HCT116 (cell line): ENCODE results near the gene HSD17B13. TPM values are rescaled to one million over a fixed set of nuclear protein-coding genes. Genes with fewer than 3 reads are reported as not detected.

Experiments used
- ATAC-seq: fragments of 200-7000 bp; cut with Tn5 transposase; 2 replicates; pipeline ENCODE4 v1.9.1; 2020; ENCODE audit warnings: mild to moderate bottlenecking, moderate library complexity
- BruUV-seq: library from RNA; stranded (reverse); fragments of 400-500 nt; replicated peaks from 2 replicates; lab custom pipeline; 2021; lab: Mats Ljungman, UMichigan
- CTCF ChIA-PET: fragments of 300-600 bp; sonication (Branson Sonifier 250); formaldehyde crosslinking; loops from one replicate; lab custom pipeline; 2021; ENCODE audit warnings: antibody characterized with exemption; lab: Charles Lee
- POLR2A ChIA-PET: fragments of 300-600, 350-600 bp; sonication (Branson Sonifier 250); formaldehyde crosslinking; loops from one replicate; lab custom pipeline; 2021; ENCODE audit warnings: antibody characterized with exemption; lab: Charles Lee
- RAD21 ChIA-PET, 2 experiments: fragments of 300-600 bp; sonication (Branson Sonifier 250); formaldehyde crosslinking; loops; one replicate each; lab custom pipeline; 2023; ENCODE audit warnings: low total read pairs in 2 of 2; ENCODE audit not compliant: uncharacterized antibody in 2 of 2, unreplicated experiment in 2 of 2, low non-redundant PET in 1 of 2; lab: Charles Lee
- DNase-seq: peaks from one replicate; pipeline ENCODE4 v3.0.0-alpha.2; 2010; ENCODE audit warnings: low read depth, low spot score
- H2AFZ ChIP-seq: fragments of 200-600 bp; shearing (Covaris generic), sonication (generic); 2 replicates; pipeline ENCODE4 v1.6.1; 2017; ENCODE audit warnings: low read depth, mixed run types, mixed read lengths, antibody characterized with exemption, low read length; ENCODE audit not compliant: poor library complexity, severe bottlenecking
- H3K27ac ChIP-seq: 2 replicates; pipeline ENCODE4 v1.5.1; 2012; ENCODE audit warnings: low read depth, low read length
- H3K27me3 ChIP-seq: fragments of 200-600 bp; sonication (generic); 2 replicates; pipeline ENCODE4 v1.6.1; 2016; ENCODE audit warnings: mixed run types, low read length, mixed read lengths; ENCODE audit not compliant: insufficient read depth
- H3K36me3 ChIP-seq, 2 experiments: fragments of 200-500 bp in 1 of 2; fragments of 200-600 bp in 1 of 2; sonication (Bioruptor generic) in 1 of 2; sonication (generic) in 1 of 2; 2 replicates each; pipeline versions ENCODE4 v1.5.1 to v1.6.1; 2014 to 2016; ENCODE audit warnings: low read length in 2 of 2, inconsistent platforms in 1 of 2, mixed read lengths in 1 of 2, mixed run types in 1 of 2; ENCODE audit not compliant: insufficient read depth in 2 of 2, control insufficient read depth in 1 of 2
- H3K4me1 ChIP-seq, 2 experiments: fragments of 200-600 bp in 1 of 2; sonication (generic) in 1 of 2; 2 replicates each; pipeline versions ENCODE4 v1.5.1 to v1.6.1; 2012 to 2017; ENCODE audit warnings: low read length in 2 of 2, inconsistent platforms in 1 of 2, mild to moderate bottlenecking in 1 of 2, mixed read lengths in 1 of 2, mixed run types in 1 of 2, moderate library complexity in 1 of 2; ENCODE audit not compliant: insufficient read depth in 2 of 2, control insufficient read depth in 1 of 2
- H3K4me2 ChIP-seq: fragments of 200-600 bp; sonication (generic); 2 replicates; pipeline ENCODE4 v1.6.1; 2017; ENCODE audit warnings: mixed run types, low read length, mixed read lengths
- H3K4me3 ChIP-seq, 2 experiments: fragments of 200-600 bp in 1 of 2; sonication (generic) in 1 of 2; replicated peaks in 1 of 2; 2 replicates each; pipeline ENCODE4 v1.5.1; 2011 to 2016; ENCODE audit warnings: low read length in 2 of 2, control low read depth in 1 of 2, low read depth in 1 of 2, mild to moderate bottlenecking in 1 of 2, mixed read lengths in 1 of 2, mixed run types in 1 of 2
- H3K79me2 ChIP-seq: fragments of 200-600 bp; sonication (generic); 2 replicates; pipeline ENCODE4 v1.6.1; 2017; ENCODE audit warnings: mild to moderate bottlenecking, mixed run types, low read length, moderate library complexity, mixed read lengths; ENCODE audit not compliant: insufficient read depth
- H3K9ac ChIP-seq: fragments of 200-600 bp; sonication (generic); 2 replicates; pipeline ENCODE4 v1.6.1; 2016; ENCODE audit warnings: low read length, mixed read lengths
- H3K9me2 ChIP-seq: fragments of 200-600 bp; sonication (generic), shearing (Covaris generic); 2 replicates; pipeline ENCODE4 v1.6.1; 2017; ENCODE audit warnings: mixed run types, mild to moderate bottlenecking, moderate library complexity; ENCODE audit not compliant: insufficient read depth
- H3K9me3 ChIP-seq, 2 experiments: fragments of 200-500 bp in 1 of 2; fragments of 200-600 bp in 1 of 2; sonication (Bioruptor generic) in 1 of 2; sonication (generic) in 1 of 2; 2 replicates each; pipeline ENCODE4 v1.6.1; 2014 to 2017; ENCODE audit warnings: low read length in 2 of 2, mixed read lengths in 2 of 2, inconsistent platforms in 1 of 2, low read depth in 1 of 2, mild to moderate bottlenecking in 1 of 2, mixed run types in 1 of 2, moderate library complexity in 1 of 2; ENCODE audit not compliant: control insufficient read depth in 1 of 2, insufficient read depth in 1 of 2
- H4K20me1 ChIP-seq: fragments of 200-600 bp; sonication (generic), shearing (Covaris generic); 2 replicates; pipeline ENCODE4 v1.6.1; 2017; ENCODE audit warnings: mixed run types, mild to moderate bottlenecking, moderate library complexity; ENCODE audit not compliant: insufficient read depth
- ATF3 ChIP-seq: IDR thresholded peaks from 2 replicates; pipeline ENCODE4 v1.6.1; 2012
- EGR1 ChIP-seq: IDR thresholded peaks from 2 replicates; pipeline ENCODE4 v1.6.1; 2012; ENCODE audit warnings: low read depth
- EZH2phosphoT487 ChIP-seq: fragments of 200-600 bp; IDR thresholded peaks from 2 replicates; pipeline ENCODE4 v1.6.1; 2018; ENCODE audit warnings: antibody characterized with exemption, borderline replicate concordance
- POLR2AphosphoS5 ChIP-seq: IDR thresholded peaks from 2 replicates; pipeline ENCODE4 v1.6.1; 2011; ENCODE audit warnings: mild to moderate bottlenecking, low read depth, low read length, moderate library complexity
- RAD21 ChIP-seq: IDR thresholded peaks from 2 replicates; pipeline ENCODE4 v1.6.1; 2012; ENCODE audit warnings: low read depth, mild to moderate bottlenecking
- SP1 ChIP-seq: IDR thresholded peaks from 2 replicates; pipeline ENCODE4 v1.6.1; 2012; ENCODE audit warnings: low read depth
- YY1 ChIP-seq: IDR thresholded peaks from 2 replicates; pipeline ENCODE4 v1.6.1; 2011; ENCODE audit warnings: low read length, low read depth, moderate library complexity, mild to moderate bottlenecking; ENCODE audit not compliant: insufficient replicate concordance; ENCODE audit errors: extremely low read depth
- ZBTB33 ChIP-seq: IDR thresholded peaks from 2 replicates; pipeline ENCODE4 v1.6.1; 2011; ENCODE audit warnings: mild to moderate bottlenecking, low read length, moderate library complexity; ENCODE audit not compliant: insufficient replicate concordance; ENCODE audit errors: extremely low read depth
- ZNF274 ChIP-seq: fragments of 200-500 bp; sonication (Bioruptor generic); IDR thresholded peaks from 2 replicates; pipeline ENCODE4 v1.6.1; 2014; ENCODE audit warnings: mild to moderate bottlenecking, low read depth, low read length, inconsistent platforms
- intact Hi-C: fragments of 100-400 bp; cut with micrococcal nuclease; formaldehyde crosslinking; loops from 2 replicates; pipeline ENCODE4 v1.10.0; 2022
- total RNA-seq: library from RNA; stranded (reverse); gene quantifications from one replicate; pipeline ENCODE4 v1.2.1, GENCODE V29; 2021; ENCODE audit not compliant: unreplicated experiment
- TF ChIP-seq, protein P1 (sequence below), 3 experiments: fragments of 200-600 bp in 1 of 3; sonication (generic) in 1 of 3; IDR thresholded peaks in 2 of 3; conservative IDR thresholded peaks in 1 of 3; 2 replicates each; pipeline ENCODE4 v1.5.1; 2012 to 2017; ENCODE audit warnings: low read depth in 2 of 3, low read length in 2 of 3, antibody characterized with exemption in 1 of 3, borderline replicate concordance in 1 of 3, control low read depth in 1 of 3, mild to moderate bottlenecking in 1 of 3, mixed read lengths in 1 of 3, mixed run types in 1 of 3, moderate library complexity in 1 of 3; ENCODE audit not compliant: insufficient read depth in 1 of 3
- TF ChIP-seq, protein P2 (sequence below): IDR thresholded peaks from 2 replicates; pipeline ENCODE4 v1.6.1; 2012

Gene HSD17B13
- total RNA-seq, 1 experiment from 2014 or later, result 0.81 TPM

GRCh38 chr4:87356832-87357526 is 34.3 kb upstream of the HSD17B13 start (continued):
- TF ChIP-seq YY1, result no peak

GRCh38 chr4:87354168-87355102 is 31.8 kb upstream of the HSD17B13 start:
- H3K9ac ChIP-seq, result no peak overlapping the region
- no peaks in the 10 kb centered on the region for H3K9me2 ChIP-seq
- 0 out of 2 replicates have a peak, but pooled peaks cover 4% of the 10 kb centered on the region for H3K79me2 ChIP-seq
- BruUV-seq, result no TSS peak
- peaks cover 7 to 18% of the 10 kb centered on the region in 2 experiments; a peak in 3 of 4 replicates for H3K36me3 ChIP-seq
- intact Hi-C loops, result loop anchor here (5.0 kb wide), 2 partner anchors 113 to 483 kb away; no protein-coding TSS in a partner anchor
- H3K27me3 ChIP-seq, result no peaks in the 10 kb centered on the region
- H3K4me2 ChIP-seq, result no peak overlapping the region
- TF ChIP-seq, protein P1, sequence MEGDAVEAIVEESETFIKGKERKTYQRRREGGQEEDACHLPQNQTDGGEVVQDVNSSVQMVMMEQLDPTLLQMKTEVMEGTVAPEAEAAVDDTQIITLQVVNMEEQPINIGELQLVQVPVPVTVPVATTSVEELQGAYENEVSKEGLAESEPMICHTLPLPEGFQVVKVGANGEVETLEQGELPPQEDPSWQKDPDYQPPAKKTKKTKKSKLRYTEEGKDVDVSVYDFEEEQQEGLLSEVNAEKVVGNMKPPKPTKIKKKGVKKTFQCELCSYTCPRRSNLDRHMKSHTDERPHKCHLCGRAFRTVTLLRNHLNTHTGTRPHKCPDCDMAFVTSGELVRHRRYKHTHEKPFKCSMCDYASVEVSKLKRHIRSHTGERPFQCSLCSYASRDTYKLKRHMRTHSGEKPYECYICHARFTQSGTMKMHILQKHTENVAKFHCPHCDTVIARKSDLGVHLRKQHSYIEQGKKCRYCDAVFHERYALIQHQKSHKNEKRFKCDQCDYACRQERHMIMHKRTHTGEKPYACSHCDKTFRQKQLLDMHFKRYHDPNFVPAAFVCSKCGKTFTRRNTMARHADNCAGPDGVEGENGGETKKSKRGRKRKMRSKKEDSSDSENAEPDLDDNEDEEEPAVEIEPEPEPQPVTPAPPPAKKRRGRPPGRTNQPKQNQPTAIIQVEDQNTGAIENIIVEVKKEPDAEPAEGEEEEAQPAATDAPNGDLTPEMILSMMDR (IDR thresholded peaks at IDR 0.05 in 2 of 3, conservative IDR thresholded peaks at IDR 0.05 in 1 of 3; ENCODE audit: borderline replicate concordance in 1 of 3, insufficient read depth in 1 of 3, low read depth in 2 of 3, low read length in 2 of 3), result no peak
- TF ChIP-seq POLR2AphosphoS5, result no peak
- no peak for TF ChIP-seq ZBTB33
- no peak for TF ChIP-seq SP1
- TF ChIP-seq ATF3, result no peak
- TF ChIP-seq, protein P2, sequence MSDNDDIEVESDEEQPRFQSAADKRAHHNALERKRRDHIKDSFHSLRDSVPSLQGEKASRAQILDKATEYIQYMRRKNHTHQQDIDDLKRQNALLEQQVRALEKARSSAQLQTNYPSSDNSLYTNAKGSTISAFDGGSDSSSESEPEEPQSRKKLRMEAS, result no peak
- TF ChIP-seq EGR1, result no peak
- no peak for TF ChIP-seq ZNF274
- TF ChIP-seq EZH2phosphoT487, result no peak
- TF ChIP-seq RAD21, result no peak
- no peak overlapping the region for H3K4me3 ChIP-seq
- no peak overlapping the region for H3K27ac ChIP-seq
- H3K9me3 ChIP-seq, result no peaks in the 10 kb centered on the region
- no peaks in the 10 kb centered on the region for H4K20me1 ChIP-seq
- no peak for ATAC-seq
- H3K4me1 ChIP-seq, result no peaks in the 10 kb centered on the region
- ChIA-PET CTCF (interaction anchor here (0.8 to 1.3 kb wide), 3 partner anchors 9 to 494 kb away, joined by 3 to 10 read pairs (median 6); no protein-coding TSS in a partner anchor), RAD21 (no interaction called here), POLR2A (no interaction called here)
- no peak for DNase-seq
- H2AFZ ChIP-seq, result no peak overlapping the region
